Ureter (tissue), 1 donor: ENCODE measurements around the gene DHCR24. TPM values are rescaled to one million over a fixed set of nuclear protein-coding genes. Genes with fewer than 3 reads are reported as not detected.
"Not testable (repeated sequence)": the region's sequence is repeated elsewhere in the genome, so short reads cannot be mapped to it uniquely, and the experiment has no call there.

Source experiments
- DNase-seq: peaks from one replicate; pipeline ENCODE4 v3.0.0-alpha.2; 2020; ENCODE audit warnings: low spot score
- total RNA-seq: library from RNA; stranded (reverse); gene quantifications from one replicate; pipeline ENCODE4 v1.2.4, GENCODE V29; 2023
- donor health status: DM: yes; HTN: yes; CAD: no.

The DHCR24 gene
- total RNA-seq, 1 donor from 2014 or later: 190 TPM

- no peak for DNase-seq
Measured at GRCh38 chr1:54888080-54888733, 1.2 kb upstream of the DHCR24 start.

- no peak for DNase-seq
Measured at GRCh38 chr1:54887665-54888071, 673 bp upstream of the DHCR24 start.

GRCh38 chr1:54885807-54886723 is 930 bp downstream of the DHCR24 start:
- DNase-seq: no peak

- DNase-seq: no peak
Measured at GRCh38 chr1:54885237-54885679, 1.7 kb downstream of the DHCR24 start.

GRCh38 chr1:54884768-54885167 is 2.2 kb downstream of the DHCR24 start:
- DNase-seq: no peak

GRCh38 chr1:54884135-54884586 is 2.8 kb downstream of the DHCR24 start:
- DNase-seq: no peak

GRCh38 chr1:54883349-54884102 is 3.5 kb downstream of the DHCR24 start:
- DNase-seq: no peak

- DNase-seq: no peak
Measured at GRCh38 chr1:54882519-54882918, 4.5 kb downstream of the DHCR24 start.

- not testable (repeated sequence) for DNase-seq
Measured at GRCh38 chr1:54881604-54882003, 5.4 kb downstream of the DHCR24 start.

- DNase-seq: no peak
Measured at GRCh38 chr1:54879872-54880271, 7.1 kb downstream of the DHCR24 start.

- no peak for DNase-seq
Measured at GRCh38 chr1:54876814-54877213, 10.2 kb downstream of the DHCR24 start.

- no peak for DNase-seq
Measured at GRCh38 chr1:54875000-54875399, 12.0 kb downstream of the DHCR24 start.

- no peak for DNase-seq
Measured at GRCh38 chr1:54874079-54874830, 12.7 kb downstream of the DHCR24 start.

GRCh38 chr1:54872036-54872331 is 15.0 kb downstream of the DHCR24 start:
- DNase-seq: no peak

- DNase-seq: no peak
Measured at GRCh38 chr1:54871275-54872035, 15.5 kb downstream of the DHCR24 start.

- DNase-seq: no peak
Measured at GRCh38 chr1:54870869-54871268, 16.1 kb downstream of the DHCR24 start.

GRCh38 chr1:54869173-54869851 is 17.7 kb downstream of the DHCR24 start:
- DNase-seq: no peak

GRCh38 chr1:54867717-54868057 is 19.3 kb downstream of the DHCR24 start:
- no peak for DNase-seq

GRCh38 chr1:54866801-54867716 is 19.9 kb downstream of the DHCR24 start:
- peak; percentile 54 for DNase-seq
